GM12891 (cell line): ENCODE data around the gene HTR4.

Experiments
- POLR2A ChIP-seq: IDR thresholded peaks from 2 replicates; pipeline ENCODE4 v1.6.1; 2011; ENCODE audit warnings: low read depth, low read length, control low read depth
- POLR2AphosphoS5 ChIP-seq: IDR thresholded peaks from 2 replicates; pipeline ENCODE4 v1.6.1; 2011; ENCODE audit warnings: low read depth, low read length, control low read depth
- POU2F2 ChIP-seq: IDR thresholded peaks from 2 replicates; pipeline ENCODE4 v1.6.1; 2011; ENCODE audit warnings: low read depth, mild to moderate bottlenecking, control low read depth, low read length, moderate library complexity
- SPI1 ChIP-seq: IDR thresholded peaks from 2 replicates; pipeline ENCODE4 v1.6.1; 2011; ENCODE audit warnings: low read depth, low read length, control low read depth
- TAF1 ChIP-seq: IDR thresholded peaks from 2 replicates; pipeline ENCODE4 v1.6.1; 2011; ENCODE audit warnings: low read depth, low read length, control low read depth

DNA sequence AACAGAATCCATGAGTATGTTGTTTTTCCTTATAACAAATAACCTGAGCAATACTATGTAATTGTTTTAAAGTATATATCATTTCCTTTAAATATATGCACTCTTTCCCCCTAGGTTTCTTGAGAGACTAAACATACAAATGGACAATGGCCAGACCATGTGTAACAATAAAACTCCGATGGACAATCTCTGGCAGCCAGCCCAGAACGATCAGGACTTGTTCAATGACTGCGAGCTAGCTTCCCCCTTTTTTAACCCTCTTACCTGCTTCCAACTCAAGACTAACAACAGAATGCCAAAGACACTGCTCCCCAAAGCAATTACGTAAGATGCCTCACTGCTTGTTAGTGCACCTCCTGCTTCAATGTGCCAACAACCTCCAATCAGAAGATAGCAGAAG is 94.9 kb downstream of the HTR4 start:
- TF ChIP-seq POLR2A (no peak), POLR2AphosphoS5 (no peak), TAF1 (no peak), POU2F2 (no peak), SPI1 (no peak)
